ENCODE results near the gene HIVEP3. TPM values are rescaled to one million over a fixed set of nuclear protein-coding genes. Genes with fewer than 3 reads are reported as not detected.

Gene HIVEP3
- total RNA-seq, 1 donor from 2014 or later = 1.8 TPM

DNA sequence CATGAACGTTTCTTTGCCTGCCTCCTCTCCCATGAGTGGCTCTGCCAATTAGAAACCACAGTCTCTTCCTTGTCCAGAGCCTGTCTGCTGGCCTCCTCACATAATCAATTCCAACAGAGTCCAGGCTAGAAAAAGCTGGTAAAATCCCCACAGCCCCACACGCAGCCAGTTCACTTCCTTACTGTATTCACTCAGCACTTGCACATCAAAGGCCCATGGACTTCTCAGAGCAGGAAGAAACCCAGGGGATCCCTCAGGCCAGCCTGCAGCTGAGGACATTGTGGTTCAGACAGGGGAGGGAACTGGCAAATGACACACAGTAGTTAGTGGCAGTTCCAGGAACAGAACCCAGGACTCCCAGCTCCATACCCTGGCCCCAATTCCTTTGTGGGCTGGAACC is 262.7 kb downstream of the HIVEP3 start:
- no peak for DNase-seq (ENCODE audit: low read depth in 2 of 2)

DNA sequence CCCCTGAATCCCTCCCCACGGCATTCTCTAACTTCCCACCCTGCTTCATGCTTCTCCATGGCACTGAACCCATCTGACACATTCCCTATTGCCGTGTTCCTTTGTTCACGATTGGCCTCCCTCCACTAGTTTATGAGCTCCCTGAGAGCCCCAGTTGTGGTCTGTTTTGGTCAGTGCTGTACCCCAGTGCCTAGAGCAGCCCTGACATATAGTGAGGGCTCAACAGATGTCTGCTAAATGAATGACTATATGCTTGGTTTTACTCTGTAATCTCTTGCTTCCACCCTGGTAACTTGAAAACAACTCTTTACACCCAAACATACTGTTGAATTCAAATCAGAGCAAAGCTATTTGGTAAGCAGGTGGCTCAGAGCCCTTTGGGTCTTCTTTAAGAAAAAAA is 263.1 kb downstream of the HIVEP3 start:
- no peak for DNase-seq (ENCODE audit: low read depth in 2 of 2)

DNA sequence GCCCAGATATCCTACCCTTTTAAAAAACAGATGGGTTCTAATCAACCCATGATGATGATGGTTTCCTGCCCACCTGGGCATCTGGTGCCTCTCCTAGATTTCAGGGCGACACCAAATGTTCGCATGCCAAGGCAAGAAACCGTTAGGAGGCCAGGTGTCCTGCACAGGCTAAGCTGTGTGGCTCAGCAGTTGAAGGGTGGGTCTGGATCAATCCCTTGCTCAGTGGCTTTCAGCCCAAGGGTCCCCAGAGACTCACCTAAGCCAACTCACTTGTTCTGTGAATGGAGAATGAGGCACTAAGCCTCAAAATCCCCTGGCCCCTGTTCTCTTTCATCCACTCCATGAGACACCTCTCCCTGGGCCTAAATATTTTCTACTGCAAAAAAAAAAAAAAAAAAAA is 265.1 kb downstream of the HIVEP3 start:
- no peak for DNase-seq (ENCODE audit: low read depth in 2 of 2)

DNA sequence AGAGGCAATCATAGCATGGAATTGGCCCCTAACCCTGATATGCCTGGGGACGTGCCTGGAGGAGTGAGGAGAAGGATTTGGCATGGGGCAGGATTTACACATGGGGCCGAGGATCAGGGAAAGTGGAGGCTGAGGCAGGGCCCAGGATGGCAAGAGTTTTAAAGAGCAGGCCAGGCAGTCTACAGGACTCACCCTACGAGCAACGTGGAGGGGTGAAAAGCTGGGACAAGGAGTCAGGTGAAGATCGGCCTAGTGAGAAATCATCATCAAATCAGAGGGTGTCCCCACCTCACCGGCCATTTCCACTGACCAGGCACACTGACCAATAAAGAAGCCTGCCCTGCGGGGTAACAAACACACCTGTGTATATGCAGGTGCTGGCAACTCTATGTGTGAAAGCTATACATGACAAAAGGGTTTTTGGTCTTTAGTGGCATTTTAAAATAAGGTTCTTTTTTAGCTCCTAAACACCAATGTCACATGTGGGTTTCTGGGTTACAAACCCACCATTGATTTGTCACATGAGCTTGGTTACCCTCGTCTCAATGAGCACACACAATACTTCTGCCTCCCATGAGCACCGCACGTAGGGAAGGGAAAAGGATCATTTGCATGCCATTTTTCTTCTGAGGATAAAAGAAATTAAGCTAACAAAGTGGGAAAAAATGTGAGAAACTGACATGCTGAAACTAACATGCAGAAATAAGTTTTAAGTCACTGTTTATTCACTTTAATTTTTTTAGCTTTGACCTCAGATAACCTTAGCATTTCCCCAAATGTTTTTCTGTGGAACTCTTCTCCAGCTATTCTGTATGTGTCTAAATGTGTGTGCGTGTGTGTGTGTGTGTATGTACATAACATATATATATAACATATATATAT is 266.1 kb downstream of the HIVEP3 start:
- DNase-seq (ENCODE audit: low read depth in 2 of 2) = no peak

GRCh38 chr1:41650028-41650880 is 268.5 kb downstream of the HIVEP3 start:
- peak; percentile 30 to 61 for DNase-seq (ENCODE audit: low read depth in 2 of 2)

DNA sequence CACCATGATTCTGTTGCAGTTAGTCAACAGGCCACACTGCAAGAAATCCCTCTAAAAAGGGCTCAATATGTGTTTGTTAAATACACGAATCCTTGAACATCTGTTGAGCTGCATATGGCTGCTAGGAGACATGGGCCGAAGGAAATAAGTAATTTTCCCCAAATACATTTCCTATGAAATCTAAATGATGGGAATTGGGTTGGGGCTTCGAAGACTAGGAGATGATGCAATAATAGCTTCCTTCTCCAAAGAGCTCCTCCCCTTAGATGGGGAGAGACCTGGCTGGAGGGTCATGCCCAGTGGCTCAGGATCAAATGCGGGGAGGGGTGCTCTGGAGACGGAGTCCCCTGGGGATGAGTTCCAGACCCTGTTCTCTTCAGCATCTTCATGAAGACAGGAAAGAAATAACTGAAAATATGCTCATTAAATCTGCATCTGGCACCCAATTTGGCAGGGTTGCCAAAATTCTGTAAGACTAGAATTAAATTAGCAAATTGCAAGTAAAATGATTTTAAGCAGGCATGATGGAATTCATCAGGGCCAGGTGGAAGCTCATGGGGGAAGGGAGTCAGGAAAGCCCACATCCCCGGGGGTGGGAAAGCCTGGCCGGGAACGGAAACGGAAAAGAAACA is 269.2 kb downstream of the HIVEP3 start:
- DNase-seq (ENCODE audit: low read depth in 2 of 2) = no peak

GRCh38 chr1:41648844-41649243 is 269.9 kb downstream of the HIVEP3 start:
- no peak for DNase-seq (ENCODE audit: low read depth in 2 of 2)

DNA sequence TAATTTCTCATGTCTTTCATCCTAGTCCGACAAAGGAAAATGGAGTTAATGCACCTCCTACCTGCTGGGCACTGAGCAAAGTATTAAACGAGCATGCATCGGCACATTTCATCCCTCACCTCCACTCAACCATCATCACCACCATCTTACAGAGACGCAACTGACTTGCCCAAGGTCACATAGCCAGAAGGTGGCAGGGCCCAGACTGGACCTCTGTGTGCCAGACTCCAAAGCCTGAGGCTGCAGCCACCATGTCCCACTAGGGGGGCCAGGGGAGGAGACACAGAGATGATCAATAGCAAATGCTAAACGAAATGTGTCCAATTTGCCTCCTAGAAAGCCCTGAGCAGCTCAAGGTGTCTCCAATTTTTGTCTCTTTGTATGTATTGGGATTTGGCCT is 270.5 kb downstream of the HIVEP3 start:
- no peak for DNase-seq (ENCODE audit: low read depth in 2 of 2)

DNA sequence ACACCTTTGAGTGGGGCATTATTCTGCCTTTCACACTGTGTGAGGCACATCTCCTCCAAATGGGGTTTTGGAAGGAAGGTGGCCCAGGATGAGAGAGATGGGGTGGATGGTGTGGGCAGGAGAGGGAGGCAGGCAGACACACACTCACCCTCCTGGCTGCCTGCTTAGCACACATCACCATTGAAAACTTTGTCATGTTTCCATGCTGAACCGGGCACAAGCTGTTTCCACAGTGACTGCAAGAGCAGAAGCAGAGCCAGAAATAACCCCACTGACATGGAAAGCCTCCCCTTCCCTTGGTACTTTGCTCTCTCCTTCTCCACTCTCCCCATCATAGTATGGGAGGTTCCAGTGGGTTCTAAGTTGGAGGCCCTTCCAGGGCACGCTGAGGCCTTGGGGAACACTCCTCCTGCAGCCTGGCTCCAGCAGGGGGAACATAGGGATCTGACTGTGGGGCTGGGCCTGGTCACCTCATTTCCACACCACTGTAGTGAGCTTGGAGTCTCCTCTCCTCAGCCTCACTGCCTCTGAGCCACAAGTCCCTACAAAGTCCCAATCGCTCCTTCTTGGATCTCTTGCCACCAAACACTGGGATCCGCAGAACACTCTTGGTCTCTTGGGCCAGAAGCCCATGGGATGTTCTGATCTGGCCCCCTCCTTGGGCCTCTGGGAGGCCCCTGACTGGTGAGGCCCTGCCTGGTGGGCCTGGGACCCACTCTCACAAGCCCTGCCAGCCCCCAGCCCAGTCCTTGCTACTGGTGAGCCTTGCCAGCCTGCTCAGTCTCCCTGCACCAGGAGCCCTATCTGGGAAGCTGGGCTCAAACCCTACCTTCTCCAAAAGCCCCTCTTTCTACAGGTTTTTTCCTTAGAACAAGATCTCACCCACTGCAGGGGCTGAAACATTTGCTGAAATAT is 271.2 kb downstream of the HIVEP3 start:
- no peak for DNase-seq (ENCODE audit: low read depth in 2 of 2)

GRCh38 chr1:41646186-41646585 is 272.5 kb downstream of the HIVEP3 start:
- no peak for DNase-seq (ENCODE audit: low read depth in 2 of 2)

- DNase-seq (ENCODE audit: low read depth in 2 of 2) = no peak
These were observed 273.7 kb downstream of the HIVEP3 start for GRCh38 chr1:41645062-41645461.

DNA sequence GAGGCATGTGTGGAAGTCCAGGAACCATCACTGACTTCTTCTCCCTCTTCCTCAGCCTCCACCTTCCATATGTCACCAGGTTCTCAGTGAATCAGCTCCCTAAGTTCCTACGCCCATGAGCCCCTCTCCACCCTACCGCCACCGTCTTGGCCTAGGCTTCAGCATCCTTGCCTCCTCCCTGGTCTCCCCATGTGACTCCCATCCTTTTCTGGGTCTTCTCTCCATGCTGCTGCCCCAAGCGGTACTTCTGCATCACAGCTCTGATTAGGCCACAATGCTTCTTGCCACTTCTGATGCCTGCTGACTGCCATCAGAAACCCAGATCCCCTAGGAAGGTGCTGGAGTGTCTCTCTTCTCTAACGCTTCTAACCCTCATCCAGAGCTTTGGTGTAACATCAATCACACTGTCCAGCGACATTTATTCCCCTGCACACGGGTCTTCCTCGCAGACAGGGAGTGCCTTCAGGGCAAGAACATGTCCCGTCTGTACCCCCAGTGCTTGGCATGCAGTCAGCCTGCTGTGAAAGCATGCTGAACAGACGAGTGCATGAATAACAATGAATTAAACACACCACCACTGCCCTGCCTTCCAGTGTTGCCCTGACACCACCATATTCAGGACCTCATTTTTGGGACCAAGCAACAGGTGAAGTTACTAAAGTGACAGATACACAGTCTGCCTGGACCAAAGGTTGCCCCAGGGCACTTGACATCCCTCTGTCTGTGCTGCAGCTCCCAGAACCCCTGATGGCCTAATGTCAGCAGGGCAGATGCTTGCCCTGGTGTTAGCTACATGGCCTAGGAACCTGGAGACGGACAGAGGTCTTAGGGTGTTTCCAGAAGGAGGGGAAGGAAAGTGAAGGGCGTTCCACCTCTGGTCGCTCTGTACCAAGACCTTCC is 275.6 kb downstream of the HIVEP3 start:
- no peak for DNase-seq (ENCODE audit: low read depth in 2 of 2)

- DNase-seq (ENCODE audit: low read depth in 2 of 2) = no peak
These were observed 276.7 kb downstream of the HIVEP3 start for GRCh38 chr1:41641941-41642527.

DNA sequence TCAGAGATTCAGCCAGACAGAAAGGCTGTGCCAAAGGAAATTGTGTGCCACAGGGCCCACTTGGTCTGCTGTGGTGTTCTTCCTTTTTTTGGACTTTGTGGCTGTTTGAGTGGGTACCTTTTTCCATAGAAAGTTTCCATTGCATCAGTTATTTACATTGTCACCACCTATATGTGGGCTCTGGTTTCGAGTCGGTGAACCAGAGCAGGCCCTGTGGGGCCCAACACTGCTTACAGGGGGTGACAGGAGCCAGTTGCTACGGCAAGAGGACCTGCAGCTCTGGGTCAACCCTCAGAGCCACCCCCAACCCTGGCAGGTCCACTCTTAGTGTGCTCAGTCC is 277.3 kb downstream of the HIVEP3 start:
- DNase-seq (ENCODE audit: low read depth in 2 of 2) = no peak

GRCh38 chr1:41640756-41641474 is 277.8 kb downstream of the HIVEP3 start:
- DNase-seq (ENCODE audit: low read depth in 2 of 2) = no peak

- DNase-seq (ENCODE audit: low read depth in 2 of 2) = no peak
These were observed 278.5 kb downstream of the HIVEP3 start for GRCh38 chr1:41640141-41640751.

DNA sequence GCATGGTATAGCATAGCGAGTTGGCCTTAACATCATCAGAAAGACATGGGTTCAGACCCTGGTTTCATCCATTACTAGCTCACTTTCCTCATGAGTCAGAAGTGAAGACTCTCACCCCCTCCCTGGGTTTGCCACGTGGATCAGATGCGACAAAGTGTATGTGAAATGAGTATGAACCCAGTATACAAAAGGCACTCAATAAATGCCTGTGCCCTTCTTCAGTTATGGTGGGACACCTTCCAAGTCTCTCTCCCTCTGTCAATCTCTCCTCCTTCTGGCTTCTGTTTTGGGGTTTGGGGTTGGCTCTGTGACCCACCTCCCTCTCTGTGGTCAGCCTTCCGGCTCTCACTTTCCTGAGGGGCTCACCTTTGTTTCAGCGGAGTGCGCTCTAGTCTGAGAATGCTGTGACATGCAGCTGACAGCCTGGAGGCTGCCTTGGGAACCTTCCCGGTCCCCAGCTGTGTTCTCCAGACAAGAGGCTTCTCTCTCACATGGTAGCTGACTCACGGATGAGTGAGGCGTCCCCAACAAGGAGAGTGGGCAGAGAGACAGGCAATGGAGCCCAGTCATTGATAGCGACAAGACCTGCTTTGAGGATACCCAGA is 279.3 kb downstream of the HIVEP3 start:
- DNase-seq (ENCODE audit: low read depth in 2 of 2) = peak in 1 of 2 donors; percentile 21
